ENCODE measurements around the gene TLNRD1. TPM values are rescaled to one million over a fixed set of nuclear protein-coding genes. Genes with fewer than 3 reads are reported as not detected.

TLNRD1 gene
- total RNA-seq, 4 donors from 2014 or later, result 1.9 to 8.1 (median 3.3) TPM

- no peaks in the 10 kb centered on the region for H3K4me1 ChIP-seq
- DNase-seq (no peak), ATAC-seq (no peak)
- no peaks in the 10 kb centered on the region for H3K36me3 ChIP-seq
- no peak overlapping the region for H3K4me3 ChIP-seq
- intact Hi-C loops (cut with DNase I; ENCODE audit: low total_unique reads), result no loop called here
- no peaks in the 10 kb centered on the region for H3K9me3 ChIP-seq
- no peak overlapping the region for H3K27ac ChIP-seq
- H3K27me3 ChIP-seq, result no peaks in the 10 kb centered on the region
- in situ Hi-C loops (cut with MboI; ENCODE audit: low sequenced_read_pairs in 4 of 4), result no loop called here
- TF ChIP-seq POLR2A (IDR thresholded peaks at IDR 0.05), result no peak
- TF ChIP-seq, protein P1, sequence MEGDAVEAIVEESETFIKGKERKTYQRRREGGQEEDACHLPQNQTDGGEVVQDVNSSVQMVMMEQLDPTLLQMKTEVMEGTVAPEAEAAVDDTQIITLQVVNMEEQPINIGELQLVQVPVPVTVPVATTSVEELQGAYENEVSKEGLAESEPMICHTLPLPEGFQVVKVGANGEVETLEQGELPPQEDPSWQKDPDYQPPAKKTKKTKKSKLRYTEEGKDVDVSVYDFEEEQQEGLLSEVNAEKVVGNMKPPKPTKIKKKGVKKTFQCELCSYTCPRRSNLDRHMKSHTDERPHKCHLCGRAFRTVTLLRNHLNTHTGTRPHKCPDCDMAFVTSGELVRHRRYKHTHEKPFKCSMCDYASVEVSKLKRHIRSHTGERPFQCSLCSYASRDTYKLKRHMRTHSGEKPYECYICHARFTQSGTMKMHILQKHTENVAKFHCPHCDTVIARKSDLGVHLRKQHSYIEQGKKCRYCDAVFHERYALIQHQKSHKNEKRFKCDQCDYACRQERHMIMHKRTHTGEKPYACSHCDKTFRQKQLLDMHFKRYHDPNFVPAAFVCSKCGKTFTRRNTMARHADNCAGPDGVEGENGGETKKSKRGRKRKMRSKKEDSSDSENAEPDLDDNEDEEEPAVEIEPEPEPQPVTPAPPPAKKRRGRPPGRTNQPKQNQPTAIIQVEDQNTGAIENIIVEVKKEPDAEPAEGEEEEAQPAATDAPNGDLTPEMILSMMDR (IDR thresholded peaks at IDR 0.05 in 4 of 5, conservative IDR thresholded peaks at IDR 0.05 in 1 of 5), result no peak
These were observed 45.6 kb downstream of the TLNRD1 start for GRCh38 chr15:81046290-81046689.

DNA sequence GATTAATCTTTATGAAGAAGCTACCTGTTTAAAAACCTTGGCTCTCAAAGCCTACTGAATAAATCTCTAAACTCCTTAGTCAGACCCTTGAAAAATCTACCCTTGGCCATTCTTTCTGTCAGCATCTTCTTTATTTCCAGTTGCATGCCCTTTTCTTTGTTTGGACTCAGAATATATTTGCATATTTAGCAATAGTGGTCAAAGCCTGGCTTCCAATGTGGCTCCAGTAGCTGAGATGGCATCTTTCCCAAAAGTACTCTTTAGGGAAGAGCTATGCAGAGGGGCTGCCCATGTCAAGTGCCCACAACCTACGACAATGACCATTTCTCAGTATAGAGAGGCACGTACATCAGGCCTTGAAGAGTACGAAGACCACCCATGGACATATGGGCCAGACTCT lies 47.2 kb downstream of the TLNRD1 start:
- H3K27me3 ChIP-seq, result no peaks in the 10 kb centered on the region
- TF ChIP-seq, protein P1 (IDR thresholded peaks at IDR 0.05 in 4 of 5, conservative IDR thresholded peaks at IDR 0.05 in 1 of 5), result no peak
- TF ChIP-seq POLR2A (IDR thresholded peaks at IDR 0.05), result no peak

DNA sequence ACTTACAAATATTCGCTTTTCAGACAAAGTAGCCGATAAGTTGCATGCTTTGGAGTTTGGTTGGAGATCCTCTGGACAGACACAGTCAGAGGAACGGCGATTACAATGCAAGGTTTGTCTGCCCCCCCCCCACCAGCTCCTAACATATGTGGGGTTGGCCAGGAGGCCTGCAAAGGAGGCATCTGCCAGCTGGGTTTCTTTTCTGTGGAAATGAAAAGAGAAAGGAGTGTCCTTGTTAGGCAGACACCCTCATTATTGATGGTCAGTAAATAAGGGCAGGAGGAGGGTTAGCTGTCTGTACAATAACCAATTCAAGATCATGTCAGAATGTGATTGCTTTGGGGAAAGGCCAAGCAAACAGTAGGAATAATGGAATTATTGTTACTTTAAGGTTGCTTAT lies 49.1 kb downstream of the TLNRD1 start:
- intact Hi-C loops (cut with DNase I; ENCODE audit: low total_unique reads) (no loop called here), in situ Hi-C loops (cut with MboI; ENCODE audit: low sequenced_read_pairs in 4 of 4) (no loop called here)

More for the DNA sequence above, 47.2 kb downstream of the TLNRD1 start:
- ATAC-seq (no peak), DNase-seq (no peak)
- no peak overlapping the region for H3K4me3 ChIP-seq
- no peak overlapping the region for H3K27ac ChIP-seq
- intact Hi-C loops (cut with DNase I; ENCODE audit: low total_unique reads), result no loop called here
- H3K36me3 ChIP-seq, result no peaks in the 10 kb centered on the region
- no peaks in the 10 kb centered on the region for H3K4me1 ChIP-seq
- in situ Hi-C loops (cut with MboI; ENCODE audit: low sequenced_read_pairs in 4 of 4), result no loop called here
- no peaks in the 10 kb centered on the region for H3K9me3 ChIP-seq

DNA sequence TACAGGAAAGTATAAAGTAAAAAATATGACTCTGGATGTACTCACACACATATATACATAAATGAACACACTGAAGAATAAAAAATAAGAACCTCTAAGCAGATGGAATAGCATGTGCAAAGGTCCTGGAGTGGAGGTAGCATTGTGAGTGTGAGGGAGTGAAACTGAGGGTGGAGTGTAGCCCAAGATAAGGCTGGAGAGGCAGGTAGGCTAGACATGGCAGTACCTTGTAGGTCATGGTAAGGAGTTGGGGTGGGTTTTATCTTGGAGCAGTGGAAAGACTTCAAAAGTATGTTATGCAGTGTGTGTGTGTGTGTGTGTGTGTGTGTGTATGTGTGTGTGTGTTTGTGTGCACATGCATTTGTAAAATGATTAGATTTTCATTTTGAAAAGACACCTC lies 49.5 kb downstream of the TLNRD1 start:
- no peak for TF ChIP-seq POLR2A (IDR thresholded peaks at IDR 0.05)
- TF ChIP-seq, protein P1 (IDR thresholded peaks at IDR 0.05 in 4 of 5, conservative IDR thresholded peaks at IDR 0.05 in 1 of 5), result no peak
- Histone ChIP-seq H3K27me3 (no peaks in the 10 kb centered on the region), H3K4me3 (no peak overlapping the region), H3K36me3 (no peaks in the 10 kb centered on the region), H3K9me3 (no peaks in the 10 kb centered on the region), H3K27ac (no peak overlapping the region), H3K4me1 (no peaks in the 10 kb centered on the region)
- no peak for DNase-seq
- in situ Hi-C loops (cut with MboI; ENCODE audit: low sequenced_read_pairs in 4 of 4) (no loop called here), intact Hi-C loops (cut with DNase I; ENCODE audit: low total_unique reads) (no loop called here)
- ATAC-seq, result no peak

More for the DNA sequence above, 49.1 kb downstream of the TLNRD1 start:
- Histone ChIP-seq H3K4me3 (no peak overlapping the region), H3K27ac (no peak overlapping the region), H3K4me1 (no peaks in the 10 kb centered on the region), H3K36me3 (no peaks in the 10 kb centered on the region), H3K27me3 (no peaks in the 10 kb centered on the region), H3K9me3 (no peaks in the 10 kb centered on the region)
- DNase-seq, result no peak
- TF ChIP-seq, protein P1 (IDR thresholded peaks at IDR 0.05 in 4 of 5, conservative IDR thresholded peaks at IDR 0.05 in 1 of 5), result no peak
- no peak for TF ChIP-seq POLR2A (IDR thresholded peaks at IDR 0.05)
- no peak for ATAC-seq

DNA sequence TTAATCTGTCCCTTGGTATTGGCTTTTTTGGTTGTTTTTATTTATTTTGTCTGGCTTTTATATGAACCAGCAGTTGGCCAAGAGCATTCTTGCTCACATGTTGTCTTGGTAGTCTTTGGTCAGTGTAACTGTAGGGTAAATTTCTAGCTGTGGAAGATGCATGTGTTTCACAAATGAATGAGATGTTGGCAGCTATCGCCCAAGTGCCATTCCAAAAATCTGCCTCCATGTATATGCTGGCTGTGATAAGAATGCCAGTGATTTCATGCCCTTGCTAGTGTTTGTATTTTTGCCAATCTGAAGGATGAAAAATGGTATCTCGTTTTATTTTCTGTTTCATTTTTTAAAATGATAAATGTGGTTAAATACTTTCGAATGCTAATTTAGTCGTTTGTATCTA lies 50.1 kb downstream of the TLNRD1 start:
- intact Hi-C loops (cut with DNase I; ENCODE audit: low total_unique reads), result no loop called here
- in situ Hi-C loops (cut with MboI; ENCODE audit: low sequenced_read_pairs in 4 of 4), result no loop called here
- Histone ChIP-seq H3K4me3 (no peak overlapping the region), H3K27me3 (no peaks in the 10 kb centered on the region), H3K27ac (no peak overlapping the region), H3K4me1 (no peaks in the 10 kb centered on the region), H3K36me3 (no peaks in the 10 kb centered on the region), H3K9me3 (no peaks in the 10 kb centered on the region)
- DNase-seq, result no peak
- TF ChIP-seq, protein P1 (IDR thresholded peaks at IDR 0.05 in 4 of 5, conservative IDR thresholded peaks at IDR 0.05 in 1 of 5), result no peak
- TF ChIP-seq POLR2A (IDR thresholded peaks at IDR 0.05), result no peak
- ATAC-seq, result no peak

Measured in gastrocnemius medialis (tissue), 4 donors.